HepG2 (cell line): ENCODE measurements around the gene TPST1. TPM values are rescaled to one million over a fixed set of nuclear protein-coding genes. Genes with fewer than 3 reads are reported as not detected.

ENCODE experiments used
- HIVEP1 ChIP-seq: sonication (generic); formaldehyde crosslinking; IDR thresholded peaks from 2 replicates; pipeline ENCODE4 v1.4.0; 2020; ENCODE audit warnings: mild to moderate bottlenecking, missing genetic modification reagents
- KIAA2018 ChIP-seq: sonication (generic); formaldehyde crosslinking; IDR thresholded peaks from 2 replicates; pipeline ENCODE4 v1.5.0; 2020; ENCODE audit warnings: mild to moderate bottlenecking, missing genetic modification reagents, borderline replicate concordance
- PAXIP1 ChIP-seq: sonication (generic); formaldehyde crosslinking; conservative IDR thresholded peaks from 2 replicates; pipeline ENCODE4 v1.4.0; 2020; ENCODE audit warnings: mild to moderate bottlenecking, missing genetic modification reagents, moderate library complexity
- YEATS4 ChIP-seq: sonication (generic); formaldehyde crosslinking; IDR thresholded peaks from 2 replicates; pipeline ENCODE4 v1.4.0; 2020; ENCODE audit warnings: missing genetic modification reagents, borderline replicate concordance
- ZNF282 ChIP-seq: fragments of 450-650 bp; IDR thresholded peaks from 2 replicates; pipeline ENCODE4 v1.6.1; 2018; ENCODE audit not compliant: partially characterized antibody
- ZNF367 ChIP-seq: sonication (generic); formaldehyde crosslinking; IDR thresholded peaks from 2 replicates; pipeline ENCODE4 v1.4.0; 2020; ENCODE audit warnings: missing genetic modification reagents, borderline replicate concordance
- ZNF674 ChIP-seq: sonication (generic); formaldehyde crosslinking; IDR thresholded peaks from 2 replicates; pipeline ENCODE4 v1.5.0; 2020; ENCODE audit warnings: low read depth, mild to moderate bottlenecking, missing genetic modification reagents
- polyA plus RNA-seq, 8 experiments: library from polyadenylated mRNA; depleted of rRNA in 3 of 8; stranded (reverse) in 7 of 8; unstranded in 1 of 8; fragments of >200 nt; fragmentation: Illumina TruSeq in 4 of 8; extraction: Trizol in 4 of 8; gene quantifications; 2 replicates each; pipeline versions ENCODE4 v1.2.1 to v1.2.3, GENCODE V29; 2011 to 2016; ENCODE audit warnings: low read depth in 4 of 8, missing spikeins in 1 of 8, mixed read lengths in 1 of 8; ENCODE audit not compliant: insufficient read depth in 1 of 8
- total RNA-seq, 5 experiments: library from RNA; depleted of rRNA; stranded (reverse); fragments of >200 nt; fragmentation: Illumina TruSeq; extraction: Trizol; gene quantifications; 2 replicates each; pipeline ENCODE4 v1.2.3, GENCODE V29; 2016; ENCODE audit warnings: low read depth in 1 of 5

TPST1 gene
- total and polyA plus RNA-seq, 2 of the 13 experiments (the other 11 are each of a cell fraction or from before 2014, with no cell fraction given), result 24.3 to 34.1 TPM

- TF ChIP-seq KIAA2018 (CRISPR knock-in tag) (no peak), ZNF367 (no peak), ZNF674 (CRISPR knock-in tag) (no peak), ZNF282 (no peak), YEATS4 (no peak), HIVEP1 (CRISPR knock-in tag) (no peak), PAXIP1 (no peak)
- TF ChIP-seq, all 625 proteins: peak for 0
Observed at GRCh38 chr7:66296001-66296521, 90.9 kb downstream of the TPST1 start (continued).
